Measurements from ENCODE around the gene CDSN. TPM values are rescaled to one million over a fixed set of nuclear protein-coding genes. Genes with fewer than 3 reads are reported as not detected.

The CDSN gene
- total and polyA plus RNA-seq, 2 donors (not counting 3 experiments of a cell fraction or from before 2014, with no cell fraction given): not detected

GRCh38 chr6:31096215-31096614 is 24.0 kb downstream of the CDSN start:
- Histone ChIP-seq H3K9me3 (replicated peaks; ENCODE audit: control insufficient read depth, insufficient read depth, low read length) (no peaks in the 10 kb centered on the region), H3K27ac (ENCODE audit: insufficient read depth, low read depth, low read length) (no peak overlapping the region), H3K79me2 (ENCODE audit: control insufficient read depth, insufficient read depth, low read length) (no peaks in the 10 kb centered on the region), H3K4me3 (replicated peaks in 1 of 3; ENCODE audit: insufficient read depth in 1 of 3, low read depth in 1 of 3, low read length in 3 of 3) (no peak overlapping the region), H3K4me1 (ENCODE audit: control insufficient read depth, extremely low read depth, insufficient read depth, low read length) (peaks cover 41% of the 10 kb centered on the region), H2AFZ (ENCODE audit: low read depth, low read length) (no peak overlapping the region), H3K9me1 (replicated peaks; ENCODE audit: control insufficient read depth, extremely low read depth, insufficient read depth, low read length) (no peaks in the 10 kb centered on the region), H3K4me2 (ENCODE audit: insufficient read depth, low read length) (no peak overlapping the region), H3K36me3 (ENCODE audit: control insufficient read depth in 2 of 2, extremely low read depth in 1 of 2, insufficient read depth in 2 of 2, low read length in 2 of 2) (no peaks in the 10 kb centered on the region), H3K27me3 (ENCODE audit: control insufficient read depth in 2 of 2, insufficient read depth in 2 of 2, low read length in 2 of 2) (no peaks in the 10 kb centered on the region), H3K9ac (replicated peaks; ENCODE audit: extremely low read depth, insufficient read depth, low read length) (no peak overlapping the region), H4K20me1 (replicated peaks; ENCODE audit: control insufficient read depth, extremely low read depth, insufficient read depth, low read length) (no peaks in the 10 kb centered on the region)
- no peak for FAIRE-seq
- no peak for TF ChIP-seq CTCF (IDR thresholded peaks at IDR 0.05; ENCODE audit: extremely low read depth in 1 of 2, insufficient read depth in 1 of 2, low read depth in 1 of 2, low read length in 2 of 2)
- TF ChIP-seq EZH2 (IDR thresholded peaks at IDR 0.05; ENCODE audit: borderline replicate concordance, low read depth, low read length, severe bottlenecking): no peak
- no peak for TF ChIP-seq POLR2AphosphoS5 (IDR thresholded peaks at IDR 0.05; ENCODE audit: insufficient read depth, low read depth, low read length)
- TF ChIP-seq GATA2 (IDR thresholded peaks at IDR 0.05; ENCODE audit: insufficient read depth, insufficient read length, low read depth, low read length): no peak
- TF ChIP-seq JUN (IDR thresholded peaks at IDR 0.05; ENCODE audit: borderline replicate concordance, insufficient read depth, insufficient read length, low read depth): no peak
- TF ChIP-seq FOS (IDR thresholded peaks at IDR 0.05; ENCODE audit: borderline replicate concordance, insufficient read depth, low read length): no peak
- TF ChIP-seq POLR2A (IDR thresholded peaks at IDR 0.05; ENCODE audit: low read depth, low read length): no peak
- TF ChIP-seq MYC (IDR thresholded peaks at IDR 0.05; ENCODE audit: low read depth, low read length): no peak
- no peak for TF ChIP-seq MAX (IDR thresholded peaks at IDR 0.05; ENCODE audit: insufficient read depth, insufficient read length)
- ChIA-PET CTCF (interaction anchor here (0.8 to 6.3 kb wide), 4 partner anchors 9 to 274 kb away, joined by 3 to 45 read pairs (median 14); partner anchors contain the start of gene PSORS1C1), POLR2A (no interaction called here)
- no peak for DNase-seq (ENCODE audit: low read depth, low spot score)
- intact Hi-C loops (cut with micrococcal nuclease): loop anchor here (2.0 kb wide), 1 partner anchor 27 kb away; no protein-coding TSS in a partner anchor
- BruUV-seq (replicated peaks): no TSS peak
- dilution Hi-C loops (cut with MboI; ENCODE audit: extremely low pct_ligation_motif_present, low sequenced_read_pairs): no loop called here
